Measurements from ENCODE around the gene CPLANE1.

DNA sequence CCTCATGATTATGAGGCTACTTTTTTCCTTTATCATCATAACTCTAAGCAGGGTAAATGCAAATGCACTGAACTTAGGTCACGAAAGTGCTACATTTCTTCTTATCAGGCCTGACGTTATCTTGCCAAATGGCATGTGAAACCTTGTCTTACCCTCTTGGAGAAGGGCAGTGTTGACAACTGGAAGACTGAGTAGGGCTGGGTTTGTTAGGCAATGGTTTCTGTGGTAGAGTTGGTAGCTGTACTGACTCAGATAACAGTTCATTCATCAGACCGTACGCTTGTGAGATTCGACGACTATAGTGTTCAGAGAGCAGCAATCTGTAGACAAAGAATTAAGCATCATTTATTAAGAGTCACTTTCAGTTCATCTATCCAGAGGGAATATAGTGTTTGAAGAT, 127.7 kb downstream of the CPLANE1 start:
- TF ChIP-seq, protein P1, sequence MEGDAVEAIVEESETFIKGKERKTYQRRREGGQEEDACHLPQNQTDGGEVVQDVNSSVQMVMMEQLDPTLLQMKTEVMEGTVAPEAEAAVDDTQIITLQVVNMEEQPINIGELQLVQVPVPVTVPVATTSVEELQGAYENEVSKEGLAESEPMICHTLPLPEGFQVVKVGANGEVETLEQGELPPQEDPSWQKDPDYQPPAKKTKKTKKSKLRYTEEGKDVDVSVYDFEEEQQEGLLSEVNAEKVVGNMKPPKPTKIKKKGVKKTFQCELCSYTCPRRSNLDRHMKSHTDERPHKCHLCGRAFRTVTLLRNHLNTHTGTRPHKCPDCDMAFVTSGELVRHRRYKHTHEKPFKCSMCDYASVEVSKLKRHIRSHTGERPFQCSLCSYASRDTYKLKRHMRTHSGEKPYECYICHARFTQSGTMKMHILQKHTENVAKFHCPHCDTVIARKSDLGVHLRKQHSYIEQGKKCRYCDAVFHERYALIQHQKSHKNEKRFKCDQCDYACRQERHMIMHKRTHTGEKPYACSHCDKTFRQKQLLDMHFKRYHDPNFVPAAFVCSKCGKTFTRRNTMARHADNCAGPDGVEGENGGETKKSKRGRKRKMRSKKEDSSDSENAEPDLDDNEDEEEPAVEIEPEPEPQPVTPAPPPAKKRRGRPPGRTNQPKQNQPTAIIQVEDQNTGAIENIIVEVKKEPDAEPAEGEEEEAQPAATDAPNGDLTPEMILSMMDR (IDR thresholded peaks at IDR 0.05): no peak
- TF ChIP-seq POLR2A (IDR thresholded peaks at IDR 0.05): no peak
